ENCODE measurements around the gene TUBGCP4. TPM values are rescaled to one million over a fixed set of nuclear protein-coding genes. Genes with fewer than 3 reads are reported as not detected.

Gene TUBGCP4
- total and polyA plus RNA-seq, 10 of the 15 experiments (the other 5 are each of a cell fraction or from before 2014, with no cell fraction given): 6.3 to 39.1 (median 24.8) TPM

DNA sequence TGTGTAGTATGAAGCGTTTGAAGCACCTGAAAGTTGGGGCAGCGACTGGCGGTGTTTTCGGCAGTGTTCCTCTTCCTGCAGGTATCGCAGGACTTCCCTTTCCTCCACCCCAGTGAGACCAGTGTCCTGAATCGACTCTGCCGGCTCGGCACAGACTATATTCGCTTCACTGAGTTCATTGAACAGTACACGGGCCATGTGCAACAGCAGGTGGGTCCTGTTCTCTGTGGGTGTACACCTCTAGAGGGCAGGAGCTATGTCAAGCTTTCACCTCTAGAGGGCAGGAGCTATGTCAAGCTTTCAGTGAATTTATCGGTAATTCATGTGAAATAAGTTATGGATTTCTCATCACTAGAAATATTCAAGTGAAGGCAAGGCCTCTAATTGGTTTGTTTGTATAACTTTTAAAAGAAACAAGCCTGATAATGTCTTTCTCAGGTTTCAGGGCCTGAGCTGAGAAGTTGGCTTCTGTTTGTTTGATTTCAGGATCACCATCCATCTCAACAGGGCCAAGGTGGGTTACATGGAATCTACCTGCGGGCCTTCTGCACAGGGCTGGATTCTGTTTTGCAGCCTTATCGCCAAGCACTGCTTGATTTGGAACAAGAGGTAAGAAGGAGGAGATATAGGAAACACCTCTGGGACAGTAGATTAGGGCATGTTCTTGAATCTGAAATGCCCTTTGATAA is 5.3 kb downstream of the TUBGCP4 start (continued):
- TF ChIP-seq, protein P1, sequence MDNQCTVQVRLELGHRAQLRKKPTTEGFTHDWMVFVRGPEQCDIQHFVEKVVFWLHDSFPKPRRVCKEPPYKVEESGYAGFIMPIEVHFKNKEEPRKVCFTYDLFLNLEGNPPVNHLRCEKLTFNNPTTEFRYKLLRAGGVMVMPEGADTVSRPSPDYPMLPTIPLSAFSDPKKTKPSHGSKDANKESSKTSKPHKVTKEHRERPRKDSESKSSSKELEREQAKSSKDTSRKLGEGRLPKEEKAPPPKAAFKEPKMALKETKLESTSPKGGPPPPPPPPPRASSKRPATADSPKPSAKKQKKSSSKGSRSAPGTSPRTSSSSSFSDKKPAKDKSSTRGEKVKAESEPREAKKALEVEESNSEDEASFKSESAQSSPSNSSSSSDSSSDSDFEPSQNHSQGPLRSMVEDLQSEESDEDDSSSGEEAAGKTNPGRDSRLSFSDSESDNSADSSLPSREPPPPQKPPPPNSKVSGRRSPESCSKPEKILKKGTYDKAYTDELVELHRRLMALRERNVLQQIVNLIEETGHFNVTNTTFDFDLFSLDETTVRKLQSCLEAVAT (IDR thresholded peaks at IDR 0.05): 0 out of 2 replicates have a peak, but pooled peaks have one; percentile 24
- TF ChIP-seq, protein P2, sequence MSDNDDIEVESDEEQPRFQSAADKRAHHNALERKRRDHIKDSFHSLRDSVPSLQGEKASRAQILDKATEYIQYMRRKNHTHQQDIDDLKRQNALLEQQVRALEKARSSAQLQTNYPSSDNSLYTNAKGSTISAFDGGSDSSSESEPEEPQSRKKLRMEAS (IDR thresholded peaks at IDR 0.05; ENCODE audit: low read depth, low read length): 0 out of 2 replicates have a peak, but pooled peaks have one; percentile 19
- TF ChIP-seq TCF7 (IDR thresholded peaks at IDR 0.05; ENCODE audit: borderline replicate concordance) (no peak), PAX5 (IDR thresholded peaks at IDR 0.05; ENCODE audit: borderline replicate concordance, low read depth, low read length) (0 out of 2 replicates have a peak, but pooled peaks have one; percentile 52)

DNA sequence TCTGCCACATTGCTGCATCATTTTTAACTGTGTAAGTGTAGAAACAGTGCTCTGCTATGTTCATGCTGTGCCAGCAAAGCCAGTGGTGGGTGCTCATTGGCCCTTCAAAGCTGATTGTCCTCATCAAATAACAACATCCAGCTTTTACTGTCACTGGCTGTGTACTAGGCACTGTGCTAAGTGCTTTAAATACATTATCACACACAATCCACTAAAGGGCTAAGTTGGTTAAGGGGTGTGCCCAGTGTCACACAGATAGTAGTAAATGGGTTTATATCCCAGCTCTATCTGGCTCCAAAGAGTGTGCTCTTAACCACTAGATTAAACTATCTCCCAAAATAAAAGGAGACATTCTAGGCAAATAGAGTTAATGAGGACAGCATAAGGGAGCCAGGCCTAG is 7.7 kb downstream of the TUBGCP4 start:
- Histone ChIP-seq H4K20me1 (ENCODE audit: control insufficient read depth, insufficient read depth) (no peaks in the 10 kb centered on the region), H2AFZ (ENCODE audit: control insufficient read depth, low read depth, low read length) (no peak overlapping the region), H3K27me3 (replicated peaks in 1 of 2; ENCODE audit: control insufficient read depth in 2 of 2, insufficient read depth in 2 of 2, low read length in 1 of 2) (no peaks in the 10 kb centered on the region), H3K4me2 (ENCODE audit: control insufficient read depth, insufficient read depth) (no peak overlapping the region), H3K27ac (ENCODE audit: control insufficient read depth, insufficient read depth) (no peak overlapping the region), H3K79me2 (ENCODE audit: control insufficient read depth, insufficient read depth, low read length) (peaks cover 2% of the 10 kb centered on the region; the same call in 1 of the 2 replicates), H3K9ac (ENCODE audit: control insufficient read depth, insufficient read depth, low read length) (no peak overlapping the region), H3K36me3 (ENCODE audit: control insufficient read depth in 2 of 2, insufficient read depth in 2 of 2, low read length in 1 of 2) (peaks cover 5 to 7% of the 10 kb centered on the region in 2 experiments), H3K4me1 (ENCODE audit: control insufficient read depth, insufficient read depth, low read length) (no peaks in the 10 kb centered on the region; the same call in 1 of the 2 replicates), H3K9me3 (replicated peaks; ENCODE audit: control insufficient read depth, insufficient read depth, low read length) (no peaks in the 10 kb centered on the region), H3K4me3 (no peak overlapping the region)
- no peak for ATAC-seq
- POLR2A ChIA-PET: interaction anchor here (0.5 kb wide), 1 partner anchor 111 kb away, joined by 3 read pairs; no protein-coding TSS in a partner anchor
- FAIRE-seq: no peak
- SMC1A ChIA-PET (ENCODE audit: uncharacterized antibody, unreplicated experiment): interaction anchor here (1.3 kb wide), 1 partner anchor 32 kb away, joined by 3 read pairs; no protein-coding TSS in a partner anchor
- in situ Hi-C loops (cut with MboI): no loop called here
- intact Hi-C loops (cut with micrococcal nuclease; ENCODE audit: unreplicated experiment): no loop called here
- RAD21 ChIA-PET (ENCODE audit: unreplicated experiment): interaction anchor here (1.0 kb wide), 1 partner anchor 136 kb away, joined by 3 read pairs; no protein-coding TSS in a partner anchor
- BruUV-seq (replicated peaks): no TSS peak
- DNase-seq (ENCODE audit: low read depth, low spot score): no peak
- CTCF ChIA-PET: interaction anchor here (1.0 to 4.6 kb wide), 3 partner anchors 14 to 153 kb away, joined by 3 to 57 read pairs (median 5); no protein-coding TSS in a partner anchor
- TF ChIP-seq HDAC6 (IDR thresholded peaks at IDR 0.05; ENCODE audit: unreplicated experiment): no peak
- TF ChIP-seq ZBED1 (IDR thresholded peaks at IDR 0.05; ENCODE audit: borderline replicate concordance): no peak
- TF ChIP-seq, protein P3, sequence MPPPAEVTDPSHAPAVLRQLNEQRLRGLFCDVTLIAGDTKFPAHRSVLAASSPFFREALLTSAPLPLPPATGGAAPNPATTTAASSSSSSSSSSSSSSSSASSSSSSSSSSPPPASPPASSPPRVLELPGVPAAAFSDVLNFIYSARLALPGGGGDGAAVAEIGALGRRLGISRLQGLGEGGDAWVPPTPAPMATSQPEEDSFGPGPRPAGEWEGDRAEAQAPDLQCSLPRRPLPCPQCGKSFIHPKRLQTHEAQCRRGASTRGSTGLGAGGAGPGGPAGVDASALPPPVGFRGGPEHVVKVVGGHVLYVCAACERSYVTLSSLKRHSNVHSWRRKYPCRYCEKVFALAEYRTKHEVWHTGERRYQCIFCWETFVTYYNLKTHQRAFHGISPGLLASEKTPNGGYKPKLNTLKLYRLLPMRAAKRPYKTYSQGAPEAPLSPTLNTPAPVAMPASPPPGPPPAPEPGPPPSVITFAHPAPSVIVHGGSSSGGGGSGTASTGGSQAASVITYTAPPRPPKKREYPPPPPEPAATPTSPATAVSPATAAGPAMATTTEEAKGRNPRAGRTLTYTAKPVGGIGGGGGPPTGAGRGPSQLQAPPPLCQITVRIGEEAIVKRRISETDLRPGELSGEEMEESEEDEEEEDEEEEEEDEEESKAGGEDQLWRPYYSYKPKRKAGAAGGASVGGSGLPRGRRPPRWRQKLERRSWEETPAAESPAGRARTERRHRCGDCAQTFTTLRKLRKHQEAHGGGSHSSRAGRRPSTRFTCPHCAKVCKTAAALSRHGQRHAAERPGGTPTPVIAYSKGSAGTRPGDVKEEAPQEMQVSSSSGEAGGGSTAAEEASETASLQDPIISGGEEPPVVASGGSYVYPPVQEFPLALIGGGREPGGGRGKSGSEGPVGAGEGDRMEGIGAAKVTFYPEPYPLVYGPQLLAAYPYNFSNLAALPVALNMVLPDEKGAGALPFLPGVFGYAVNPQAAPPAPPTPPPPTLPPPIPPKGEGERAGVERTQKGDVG (CRISPR knock-in tag; IDR thresholded peaks at IDR 0.05): no peak
- TF ChIP-seq, protein P4, sequence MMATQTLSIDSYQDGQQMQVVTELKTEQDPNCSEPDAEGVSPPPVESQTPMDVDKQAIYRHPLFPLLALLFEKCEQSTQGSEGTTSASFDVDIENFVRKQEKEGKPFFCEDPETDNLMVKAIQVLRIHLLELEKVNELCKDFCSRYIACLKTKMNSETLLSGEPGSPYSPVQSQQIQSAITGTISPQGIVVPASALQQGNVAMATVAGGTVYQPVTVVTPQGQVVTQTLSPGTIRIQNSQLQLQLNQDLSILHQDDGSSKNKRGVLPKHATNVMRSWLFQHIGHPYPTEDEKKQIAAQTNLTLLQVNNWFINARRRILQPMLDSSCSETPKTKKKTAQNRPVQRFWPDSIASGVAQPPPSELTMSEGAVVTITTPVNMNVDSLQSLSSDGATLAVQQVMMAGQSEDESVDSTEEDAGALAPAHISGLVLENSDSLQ (IDR thresholded peaks at IDR 0.05): no peak
- TF ChIP-seq, protein P5, sequence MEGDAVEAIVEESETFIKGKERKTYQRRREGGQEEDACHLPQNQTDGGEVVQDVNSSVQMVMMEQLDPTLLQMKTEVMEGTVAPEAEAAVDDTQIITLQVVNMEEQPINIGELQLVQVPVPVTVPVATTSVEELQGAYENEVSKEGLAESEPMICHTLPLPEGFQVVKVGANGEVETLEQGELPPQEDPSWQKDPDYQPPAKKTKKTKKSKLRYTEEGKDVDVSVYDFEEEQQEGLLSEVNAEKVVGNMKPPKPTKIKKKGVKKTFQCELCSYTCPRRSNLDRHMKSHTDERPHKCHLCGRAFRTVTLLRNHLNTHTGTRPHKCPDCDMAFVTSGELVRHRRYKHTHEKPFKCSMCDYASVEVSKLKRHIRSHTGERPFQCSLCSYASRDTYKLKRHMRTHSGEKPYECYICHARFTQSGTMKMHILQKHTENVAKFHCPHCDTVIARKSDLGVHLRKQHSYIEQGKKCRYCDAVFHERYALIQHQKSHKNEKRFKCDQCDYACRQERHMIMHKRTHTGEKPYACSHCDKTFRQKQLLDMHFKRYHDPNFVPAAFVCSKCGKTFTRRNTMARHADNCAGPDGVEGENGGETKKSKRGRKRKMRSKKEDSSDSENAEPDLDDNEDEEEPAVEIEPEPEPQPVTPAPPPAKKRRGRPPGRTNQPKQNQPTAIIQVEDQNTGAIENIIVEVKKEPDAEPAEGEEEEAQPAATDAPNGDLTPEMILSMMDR (IDR thresholded peaks at IDR 0.05 in 2 of 3, conservative IDR thresholded peaks at IDR 0.05 in 1 of 3; ENCODE audit: control insufficient read depth in 2 of 3, extremely low read depth in 1 of 3, insufficient read depth in 1 of 3, low read depth in 3 of 3, low read length in 3 of 3): no peak
- TF ChIP-seq NBN (IDR thresholded peaks at IDR 0.05): no peak
- TF ChIP-seq CBX3 (IDR thresholded peaks at IDR 0.05; ENCODE audit: borderline replicate concordance, low read depth): no peak
- TF ChIP-seq HDGF (IDR thresholded peaks at IDR 0.05): no peak
- no peak for TF ChIP-seq SIN3A (IDR thresholded peaks at IDR 0.05; ENCODE audit: low read depth, low read length)
- no peak for TF ChIP-seq NFYA (IDR thresholded peaks at IDR 0.05; ENCODE audit: borderline replicate concordance, low read depth, low read length)

All from GM12878 (cell line).